Measurements from ENCODE around the gene CAD.
"Not testable (repeated sequence)": the region's sequence is repeated elsewhere in the genome, so short reads cannot be mapped to it uniquely, and the experiment has no call there.

Gene CAD

GRCh38 chr2:27263287-27264252, 46.4 kb downstream of the CAD start:
- Mint-ChIP-seq H3K4me1 (ENCODE audit: low read depth) (peaks cover 20% of the 10 kb centered on the region), H3K27me3 (peaks cover 36% of the 10 kb centered on the region), H3K36me3 (ENCODE audit: low read depth) (no peaks in the 10 kb centered on the region), H3K9me3 (no peaks in the 10 kb centered on the region), H3K27ac (no peak overlapping the region), H3K4me3 (peak overlapping the region; percentile 78)
- intact Hi-C loops (cut with micrococcal nuclease), result no loop called here

GRCh38 chr2:27264253-27264752, 47.1 kb downstream of the CAD start:
- Mint-ChIP-seq H3K27me3 (peaks cover 32% of the 10 kb centered on the region), H3K4me3 (peak overlapping the region; percentile 78), H3K27ac (no peak overlapping the region), H3K9me3 (no peaks in the 10 kb centered on the region), H3K4me1 (ENCODE audit: low read depth) (peaks cover 20% of the 10 kb centered on the region), H3K36me3 (ENCODE audit: low read depth) (no peaks in the 10 kb centered on the region)
- intact Hi-C loops (cut with micrococcal nuclease), result no loop called here

DNA sequence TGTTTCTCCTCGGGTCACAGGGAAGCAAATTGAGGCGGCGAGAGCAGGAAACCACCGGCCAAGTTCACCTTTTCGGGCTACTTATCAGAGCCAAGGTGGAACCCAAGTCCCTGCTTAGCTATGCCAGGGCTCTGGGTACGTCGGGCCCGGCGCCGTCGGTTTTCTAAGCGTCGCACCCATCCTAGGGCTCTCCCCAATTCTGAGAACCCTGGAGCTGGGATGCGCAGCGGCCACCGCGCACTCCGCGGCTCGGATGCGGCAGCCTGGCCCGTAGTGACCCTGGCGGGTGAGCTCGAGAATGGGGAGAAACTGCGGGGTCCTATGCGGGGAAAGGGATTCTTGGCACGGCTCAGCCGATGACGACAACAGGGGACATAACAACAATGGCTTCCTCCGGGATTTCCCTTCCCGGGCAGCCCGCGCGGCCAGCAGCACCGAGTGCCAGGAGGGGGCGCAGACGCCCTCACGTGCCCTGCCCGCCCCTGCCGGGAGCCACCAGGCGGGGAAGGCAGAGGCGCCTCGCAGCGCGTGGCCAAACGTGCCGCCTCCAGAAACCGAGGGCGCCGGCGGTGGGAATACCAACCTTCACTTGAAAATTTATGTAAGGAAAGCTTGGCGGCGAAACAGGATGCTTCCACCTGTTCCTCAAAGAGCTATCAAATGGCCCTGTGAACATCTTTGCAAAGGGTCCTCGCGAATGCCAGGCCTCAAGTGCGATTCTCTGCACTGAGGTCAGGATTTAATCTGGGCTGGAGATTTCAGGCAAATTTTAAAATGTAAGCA, 47.8 kb downstream of the CAD start:
- intact Hi-C loops (cut with micrococcal nuclease), result no loop called here
- Mint-ChIP-seq H3K27me3 (peaks cover 31% of the 10 kb centered on the region), H3K9me3 (no peaks in the 10 kb centered on the region), H3K36me3 (ENCODE audit: low read depth) (no peaks in the 10 kb centered on the region), H3K27ac (no peak overlapping the region), H3K4me1 (ENCODE audit: low read depth) (peaks cover 20% of the 10 kb centered on the region), H3K4me3 (peak overlapping the region; percentile 78)

GRCh38 chr2:27265536-27265870, 48.3 kb downstream of the CAD start:
- Mint-ChIP-seq H3K9me3 (no peaks in the 10 kb centered on the region), H3K4me1 (ENCODE audit: low read depth) (peaks cover 20% of the 10 kb centered on the region), H3K4me3 (no peak overlapping the region), H3K36me3 (ENCODE audit: low read depth) (no peaks in the 10 kb centered on the region), H3K27ac (no peak overlapping the region), H3K27me3 (peaks cover 28% of the 10 kb centered on the region)
- intact Hi-C loops (cut with micrococcal nuclease), result no loop called here

DNA sequence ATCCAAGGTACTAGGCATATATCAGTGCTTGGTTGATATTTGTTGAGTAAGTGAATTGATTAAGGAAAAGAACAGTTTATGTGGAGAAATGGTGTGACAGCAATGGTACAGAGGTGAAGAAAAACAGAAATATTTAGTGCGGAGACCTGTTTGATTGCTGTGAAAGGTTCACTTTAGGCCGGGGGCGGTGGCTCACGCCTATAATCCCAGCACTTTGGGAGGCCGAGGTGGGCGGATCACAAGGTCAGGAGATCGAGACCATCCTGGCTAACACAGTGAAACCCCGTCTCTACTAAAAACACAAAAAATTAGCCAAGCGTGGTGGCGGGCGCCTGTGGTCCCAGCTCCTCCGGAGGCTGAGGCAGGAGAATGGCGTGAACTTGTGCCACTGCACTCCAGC, 51.1 kb downstream of the CAD start:
- Mint-ChIP-seq H3K27me3 (peaks cover 18% of the 10 kb centered on the region), H3K4me1 (ENCODE audit: low read depth) (peaks cover 11% of the 10 kb centered on the region)
- H3K4me3 Mint-ChIP-seq; intact Hi-C loops (cut with micrococcal nuclease); H3K9me3 Mint-ChIP-seq; H3K27ac Mint-ChIP-seq; H3K36me3 Mint-ChIP-seq (ENCODE audit: low read depth): not testable (repeated sequence)

DNA sequence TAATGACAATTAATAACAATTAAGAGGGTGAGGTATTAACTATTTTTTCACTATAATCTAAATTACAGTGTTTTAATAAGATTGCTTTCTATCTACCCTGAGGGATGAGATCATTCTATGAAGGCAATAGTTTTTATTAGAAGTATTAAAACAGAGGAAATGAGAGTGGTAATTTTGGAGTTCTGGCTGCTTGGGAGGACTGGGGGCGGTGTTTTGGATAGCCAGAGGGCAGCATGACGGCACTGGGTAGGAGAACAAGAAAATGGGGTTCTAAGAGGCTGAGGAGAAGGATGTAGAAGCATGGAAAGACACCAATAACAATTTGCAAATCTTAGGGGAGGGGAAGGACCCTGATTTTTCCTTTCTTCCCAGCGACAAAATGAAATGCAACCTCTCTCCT, 53.0 kb downstream of the CAD start:
- Mint-ChIP-seq H3K4me1 (ENCODE audit: low read depth) (no peaks in the 10 kb centered on the region), H3K4me3 (no peak overlapping the region), H3K27ac (no peak overlapping the region), H3K36me3 (ENCODE audit: low read depth) (no peaks in the 10 kb centered on the region), H3K9me3 (no peaks in the 10 kb centered on the region), H3K27me3 (peaks cover 21% of the 10 kb centered on the region)
- intact Hi-C loops (cut with micrococcal nuclease), result no loop called here

- H3K9me3 Mint-ChIP-seq, result no peaks in the 10 kb centered on the region
- H3K27ac Mint-ChIP-seq, result no peak overlapping the region
- intact Hi-C loops (cut with micrococcal nuclease), result no loop called here
- no peaks in the 10 kb centered on the region for H3K4me1 Mint-ChIP-seq (ENCODE audit: low read depth)
- no peak overlapping the region for H3K4me3 Mint-ChIP-seq
- H3K27me3 Mint-ChIP-seq, result peaks cover 21% of the 10 kb centered on the region
- no peaks in the 10 kb centered on the region for H3K36me3 Mint-ChIP-seq (ENCODE audit: low read depth)
Observed at GRCh38 chr2:27270670-27271069, 53.5 kb downstream of the CAD start.

GRCh38 chr2:27271631-27272340, 54.6 kb downstream of the CAD start:
- no peaks in the 10 kb centered on the region for H3K4me1 Mint-ChIP-seq (ENCODE audit: low read depth)
- no peak overlapping the region for H3K4me3 Mint-ChIP-seq
- peaks cover 22% of the 10 kb centered on the region for H3K27me3 Mint-ChIP-seq
- H3K27ac Mint-ChIP-seq, result no peak overlapping the region
- H3K9me3 Mint-ChIP-seq, result no peaks in the 10 kb centered on the region
- H3K36me3 Mint-ChIP-seq (ENCODE audit: low read depth), result no peaks in the 10 kb centered on the region
- intact Hi-C loops (cut with micrococcal nuclease), result no loop called here

DNA sequence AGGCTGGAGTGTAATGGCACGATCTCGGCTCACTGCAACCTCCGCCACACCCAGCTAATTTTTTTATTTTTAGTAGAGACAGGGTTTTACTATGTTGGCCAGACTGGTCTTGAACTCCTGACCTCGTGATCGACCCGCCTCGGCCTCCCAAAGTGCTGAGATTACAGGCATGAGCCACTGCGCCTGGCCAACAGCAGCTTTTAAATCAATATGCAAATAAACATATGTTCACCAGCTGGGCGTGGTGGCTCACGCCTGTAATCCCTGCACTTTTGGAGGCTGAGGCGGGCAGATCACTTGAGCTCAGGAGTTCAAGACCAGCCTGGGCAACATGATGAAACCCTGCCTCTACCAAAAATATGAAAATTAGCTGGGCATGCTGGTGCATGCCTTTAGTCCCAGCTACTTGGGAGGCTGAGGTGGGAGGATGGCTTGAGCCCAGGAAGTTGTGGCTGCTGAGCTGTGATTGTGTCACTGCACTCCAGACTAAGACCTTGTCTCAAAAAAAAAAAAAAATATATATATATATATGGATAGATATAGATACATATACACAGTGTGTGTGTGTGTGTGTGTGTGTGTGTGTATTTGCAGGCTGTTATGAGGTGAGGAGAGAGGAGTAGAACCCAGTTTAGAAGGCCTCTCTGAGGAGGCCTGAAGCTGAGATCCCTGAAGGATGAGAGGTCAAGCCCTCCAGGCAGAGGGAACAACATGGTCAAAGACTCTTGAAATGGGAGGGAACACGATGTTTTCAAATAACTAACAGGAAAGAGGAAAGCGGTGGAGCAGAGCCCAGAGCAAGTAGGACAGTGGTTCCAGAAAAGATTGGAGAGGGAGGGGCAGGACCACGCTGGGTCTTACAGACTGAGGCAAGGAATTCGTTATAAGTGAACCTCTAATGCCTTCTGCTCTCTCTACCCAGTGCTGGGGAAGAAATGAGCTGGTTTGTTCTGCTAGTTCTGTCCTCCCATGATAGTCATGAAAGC, 55.7 kb downstream of the CAD start:
- H3K4me1 Mint-ChIP-seq (ENCODE audit: low read depth); H3K36me3 Mint-ChIP-seq (ENCODE audit: low read depth); H3K27ac Mint-ChIP-seq; intact Hi-C loops (cut with micrococcal nuclease); H3K4me3 Mint-ChIP-seq; H3K9me3 Mint-ChIP-seq: not testable (repeated sequence)
- peaks cover 29% of the 10 kb centered on the region for H3K27me3 Mint-ChIP-seq

- Mint-ChIP-seq H3K4me3 (no peak within 1 kb of the TSS), H3K27me3 (peaks cover 26% of the 10 kb centered on the region), H3K27ac (no peak within 1 kb of the TSS), H3K4me1 (ENCODE audit: low read depth) (peaks cover 6% of the 10 kb centered on the region), H3K9me3 (no peaks in the 10 kb centered on the region), H3K36me3 (ENCODE audit: low read depth) (no peaks in the 10 kb centered on the region)
- intact Hi-C loops (cut with micrococcal nuclease), result no loop called here
Observed at GRCh38 chr2:27275211-27276150, 58.3 kb downstream of the CAD start, which contains the start of gene DNAJC5G. Gene DNAJC5G, plus strand, starts transcription at chr2:27275433. Its CDS starts 1,296 bp downstream, at chr2:27276729.

- H3K27ac Mint-ChIP-seq, result no peak overlapping the region
- H3K4me1 Mint-ChIP-seq (ENCODE audit: low read depth), result peaks cover 6% of the 10 kb centered on the region
- H3K27me3 Mint-ChIP-seq, result peaks cover 27% of the 10 kb centered on the region
- no peak overlapping the region for H3K4me3 Mint-ChIP-seq
- no peaks in the 10 kb centered on the region for H3K9me3 Mint-ChIP-seq
- no peaks in the 10 kb centered on the region for H3K36me3 Mint-ChIP-seq (ENCODE audit: low read depth)
- intact Hi-C loops (cut with micrococcal nuclease), result no loop called here
Observed at GRCh38 chr2:27278010-27278409, 60.8 kb downstream of the CAD start.

- H3K4me1 Mint-ChIP-seq (ENCODE audit: low read depth), result peaks cover 10% of the 10 kb centered on the region
- no peak overlapping the region for H3K27ac Mint-ChIP-seq
- no peaks in the 10 kb centered on the region for H3K9me3 Mint-ChIP-seq
- no peaks in the 10 kb centered on the region for H3K36me3 Mint-ChIP-seq (ENCODE audit: low read depth)
- no peak overlapping the region for H3K4me3 Mint-ChIP-seq
- peaks cover 23% of the 10 kb centered on the region for H3K27me3 Mint-ChIP-seq
- intact Hi-C loops (cut with micrococcal nuclease), result loop anchor here (1.0 kb wide), 2 partner anchors 31 to 183 kb away; no protein-coding TSS in a partner anchor
Observed at GRCh38 chr2:27280826-27281225, 63.7 kb downstream of the CAD start.
